Stimulated activated naive CD8-positive, alpha-beta T cell treated with anti-CD3 and anti-CD28 coated beads, Interleukin-15, Interleukin-2, amounts not matched to agents 100 ng/mL and 50 ng/mL, for 24 hours (primary cell): Measurements from ENCODE around the gene CASTOR1.
"Not testable (repeated sequence)": the region's sequence is repeated elsewhere in the genome, so short reads cannot be mapped to it uniquely, and the experiment has no call there.

Experiments
- H3K27ac Mint-ChIP-seq: one replicate; pipeline ENCODE4 v1.8.0; 2021; ENCODE audit warnings: mild to moderate bottlenecking, mixed read lengths
- H3K27me3 Mint-ChIP-seq: one replicate; pipeline ENCODE4 v1.8.0; 2021; ENCODE audit warnings: mixed read lengths
- H3K36me3 Mint-ChIP-seq: one replicate; pipeline ENCODE4 v1.8.0; 2021; ENCODE audit warnings: low read depth, mixed read lengths
- H3K4me1 Mint-ChIP-seq: one replicate; pipeline ENCODE4 v1.8.0; 2021; ENCODE audit warnings: low read depth, mixed read lengths
- H3K4me3 Mint-ChIP-seq: one replicate; pipeline ENCODE4 v1.8.0; 2021; ENCODE audit warnings: mild to moderate bottlenecking, mixed read lengths
- H3K9me3 Mint-ChIP-seq: one replicate; pipeline ENCODE4 v1.8.0; 2021; ENCODE audit warnings: mixed read lengths

CASTOR1 gene

DNA sequence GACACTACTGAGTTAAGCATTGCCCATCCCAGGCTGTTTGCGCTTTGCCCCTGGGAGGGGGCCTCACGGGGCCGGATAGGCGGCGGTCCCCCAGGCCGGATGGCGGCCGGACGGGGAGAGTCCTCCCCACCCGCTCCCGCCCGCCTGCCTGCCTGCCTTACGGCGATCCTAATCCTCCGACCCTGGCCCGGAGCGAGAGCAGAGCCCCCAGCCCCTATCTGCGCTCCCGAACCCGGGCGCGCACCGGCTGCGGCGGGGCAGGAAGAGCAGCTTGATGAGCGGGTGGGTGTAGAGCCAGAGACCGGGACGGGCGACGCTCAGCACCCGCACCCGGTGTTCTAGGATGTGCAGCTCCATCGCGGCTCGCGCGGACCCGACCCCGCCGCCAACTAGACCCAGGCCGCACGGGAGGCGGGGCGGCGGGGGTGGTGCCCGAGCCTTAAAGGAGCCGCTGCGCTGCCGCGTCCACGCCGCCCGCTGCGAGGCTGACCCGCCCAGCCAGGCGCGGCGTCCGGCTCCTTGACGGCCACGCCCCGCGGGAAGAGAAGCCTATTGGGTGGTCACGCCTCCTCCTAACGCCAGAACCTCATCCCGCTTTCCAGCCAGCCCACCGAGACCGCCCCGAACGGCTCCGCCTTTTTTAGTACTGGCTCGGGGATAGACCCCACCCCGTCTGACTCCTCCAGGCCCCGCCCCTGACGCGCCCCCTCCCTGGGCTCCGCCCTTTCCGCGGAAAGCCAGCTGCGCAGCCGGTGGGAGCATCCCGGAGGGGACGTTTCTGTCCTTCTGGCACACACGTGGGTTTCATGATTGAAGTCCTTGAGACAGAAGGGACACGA lies at the start of gene CASTOR1:
Gene CASTOR1, minus strand, starts transcription at position 365 of the 839 bp plus-strand sequence. Its CDS starts 8 bp downstream, at position 357.
- Mint-ChIP-seq H3K9me3 (no peaks in the 10 kb centered on the region), H3K36me3 (peaks cover 9% of the 10 kb centered on the region), H3K27me3 (no peaks in the 10 kb centered on the region), H3K27ac (peak within 1 kb of the TSS; percentile 28), H3K4me1 (peaks cover 13% of the 10 kb centered on the region), H3K4me3 (peak within 1 kb of the TSS; percentile 76)

DNA sequence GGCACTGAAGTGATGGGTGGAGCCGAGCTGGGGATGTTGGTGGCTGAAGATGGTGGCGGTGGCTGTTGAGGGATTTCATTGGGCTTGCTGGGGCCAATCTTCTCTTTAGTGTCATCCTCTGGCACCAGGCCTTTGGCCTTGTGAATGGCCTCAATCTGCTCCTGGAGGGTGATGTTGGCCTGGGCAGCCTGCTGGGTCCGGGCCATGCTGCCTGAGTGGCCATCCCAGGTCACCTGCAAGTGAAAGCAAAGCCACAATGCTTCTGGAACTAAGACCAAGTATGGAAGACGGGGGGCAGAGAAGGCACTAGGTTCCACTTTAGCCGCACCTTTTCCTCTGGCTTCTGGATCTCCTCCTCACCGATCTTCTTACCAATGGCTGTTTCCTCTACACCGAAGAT lies 49.5 kb upstream of the CASTOR1 start:
- Mint-ChIP-seq H3K9me3 (no peaks in the 10 kb centered on the region), H3K27me3 (no peaks in the 10 kb centered on the region), H3K4me3 (no peak overlapping the region), H3K27ac (no peak overlapping the region), H3K4me1 (peaks cover 18% of the 10 kb centered on the region), H3K36me3 (peaks cover 86% of the 10 kb centered on the region)

DNA sequence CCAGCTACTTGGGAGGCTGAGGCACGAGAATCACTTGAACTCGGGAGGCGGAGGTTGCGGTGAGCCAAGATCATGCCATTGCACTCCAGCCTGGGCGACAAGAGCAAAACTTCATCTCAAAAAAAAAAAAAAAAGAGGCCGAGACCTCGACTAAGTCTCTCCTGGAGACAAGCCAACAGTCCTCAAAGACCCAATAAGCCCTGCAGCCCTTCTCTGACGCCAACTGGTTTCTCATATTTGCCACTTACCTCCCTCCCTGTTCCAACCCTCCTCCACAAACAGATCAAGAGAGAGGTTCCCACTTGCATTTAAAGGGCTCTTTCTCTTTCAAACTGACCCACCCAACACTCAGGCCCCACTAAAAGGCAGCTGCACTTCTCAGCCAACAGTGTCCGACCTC lies 49.0 kb upstream of the CASTOR1 start:
- Mint-ChIP-seq H3K36me3 (peaks cover 86% of the 10 kb centered on the region), H3K4me1 (peaks cover 22% of the 10 kb centered on the region)
- H3K27ac Mint-ChIP-seq, H3K27me3 Mint-ChIP-seq, H3K9me3 Mint-ChIP-seq, H3K4me3 Mint-ChIP-seq: not testable (repeated sequence)

DNA sequence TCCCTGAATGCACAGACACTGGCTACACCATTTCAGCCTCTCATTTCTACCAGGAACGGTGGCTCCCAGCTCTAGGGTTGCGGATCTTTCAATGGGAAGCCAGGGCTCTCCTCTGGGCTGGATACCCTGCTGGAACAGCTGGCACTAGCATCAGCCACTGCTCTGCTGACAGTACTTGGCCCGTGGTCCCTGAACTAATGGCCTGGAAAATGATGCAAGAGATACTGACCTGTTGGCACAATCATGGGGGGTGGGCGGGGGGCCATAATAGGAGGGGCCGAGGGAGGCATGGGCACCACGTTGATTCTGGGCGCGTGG lies 48.1 kb upstream of the CASTOR1 start:
- H3K4me3 Mint-ChIP-seq, result no peak overlapping the region
- peaks cover 86% of the 10 kb centered on the region for H3K36me3 Mint-ChIP-seq
- H3K27me3 Mint-ChIP-seq, result no peaks in the 10 kb centered on the region
- peaks cover 22% of the 10 kb centered on the region for H3K4me1 Mint-ChIP-seq
- no peaks in the 10 kb centered on the region for H3K9me3 Mint-ChIP-seq
- no peak overlapping the region for H3K27ac Mint-ChIP-seq

DNA sequence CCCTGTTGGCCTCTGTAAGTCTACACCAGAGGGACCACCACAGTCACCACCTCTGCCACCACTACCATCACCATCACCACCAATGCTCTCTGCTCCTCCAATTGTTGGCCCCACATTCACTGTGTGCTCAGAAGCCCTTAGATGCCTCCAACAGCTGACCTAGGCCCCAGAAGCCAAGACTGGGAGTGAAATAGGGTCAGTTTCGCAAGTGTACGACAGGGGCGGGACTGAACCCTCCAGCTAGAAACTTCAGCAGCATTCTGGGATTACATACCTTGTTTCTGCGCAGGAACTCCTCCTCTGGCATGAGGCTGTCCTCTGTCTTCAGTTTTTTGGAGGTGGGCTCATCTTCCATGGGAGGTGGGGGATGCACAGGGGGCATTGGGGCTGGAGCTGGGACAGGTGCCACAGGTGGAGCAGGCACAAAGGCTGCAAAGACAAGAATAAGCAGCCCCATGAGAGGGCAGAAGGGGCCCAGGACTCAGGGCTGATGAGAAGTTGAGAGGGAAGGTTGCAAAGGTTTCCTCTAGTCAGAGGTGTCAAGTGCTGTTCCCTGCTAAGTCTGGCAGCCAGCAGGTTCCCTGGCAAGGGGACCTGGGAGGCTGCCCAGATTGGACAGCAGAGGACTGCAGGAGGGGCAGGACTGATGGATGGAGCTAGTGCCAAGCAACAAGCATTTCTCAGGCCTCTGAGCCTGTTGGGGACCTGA lies 47.6 kb upstream of the CASTOR1 start:
- Mint-ChIP-seq H3K27ac (no peak overlapping the region), H3K27me3 (no peaks in the 10 kb centered on the region)

DNA sequence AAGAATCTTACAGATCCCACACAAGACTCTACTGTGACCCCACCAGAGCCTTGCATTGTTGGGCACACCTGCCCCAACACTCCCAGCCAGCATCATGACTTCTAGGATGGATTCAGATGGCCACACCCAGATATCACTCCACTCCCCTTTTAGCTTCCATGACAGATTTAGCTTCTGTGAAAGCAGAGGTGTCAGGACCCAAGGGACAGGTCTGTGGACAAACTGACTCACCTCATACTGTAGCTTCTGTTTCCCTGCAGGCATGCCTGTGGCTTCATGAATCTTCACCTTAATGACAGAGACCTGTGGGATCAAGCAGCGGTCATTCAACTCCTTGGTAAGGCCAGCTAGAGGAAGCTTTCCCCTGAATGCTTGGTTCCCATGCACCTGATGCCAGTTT lies 45.9 kb upstream of the CASTOR1 start:
- peak overlapping the region; percentile 26 for H3K27ac Mint-ChIP-seq
- H3K4me1 Mint-ChIP-seq, result peaks cover 22% of the 10 kb centered on the region
- H3K4me3 Mint-ChIP-seq, result no peak overlapping the region
- peaks cover 83% of the 10 kb centered on the region for H3K36me3 Mint-ChIP-seq
- no peaks in the 10 kb centered on the region for H3K27me3 Mint-ChIP-seq
- no peaks in the 10 kb centered on the region for H3K9me3 Mint-ChIP-seq

More for the DNA sequence above, 47.6 kb upstream of the CASTOR1 start:
- Mint-ChIP-seq H3K9me3 (no peaks in the 10 kb centered on the region), H3K4me3 (no peak overlapping the region), H3K4me1 (peaks cover 22% of the 10 kb centered on the region), H3K36me3 (peaks cover 86% of the 10 kb centered on the region)

DNA sequence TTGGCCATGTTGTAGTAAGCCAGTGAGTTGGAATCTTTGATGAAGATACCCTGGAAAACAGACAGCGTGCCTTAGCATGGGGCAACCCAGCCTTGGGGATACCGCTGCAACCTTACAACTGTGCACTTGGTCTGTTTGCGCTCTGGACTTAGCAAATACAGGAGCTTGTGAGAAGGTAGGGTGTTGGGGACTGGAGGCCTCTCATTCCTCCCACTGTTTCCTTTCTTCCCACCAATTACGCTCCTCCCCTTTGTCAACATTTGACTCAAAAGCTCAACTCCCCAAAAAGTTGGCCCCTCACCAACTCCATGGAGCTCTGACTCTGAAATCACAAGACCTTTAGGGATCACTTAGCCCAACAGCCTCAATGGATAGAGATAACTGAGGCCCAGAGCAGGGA lies 45.3 kb upstream of the CASTOR1 start:
- Mint-ChIP-seq H3K4me1 (peaks cover 22% of the 10 kb centered on the region), H3K27ac (peak overlapping the region; percentile 26), H3K36me3 (peaks cover 77% of the 10 kb centered on the region), H3K4me3 (no peak overlapping the region), H3K27me3 (no peaks in the 10 kb centered on the region), H3K9me3 (no peaks in the 10 kb centered on the region)

DNA sequence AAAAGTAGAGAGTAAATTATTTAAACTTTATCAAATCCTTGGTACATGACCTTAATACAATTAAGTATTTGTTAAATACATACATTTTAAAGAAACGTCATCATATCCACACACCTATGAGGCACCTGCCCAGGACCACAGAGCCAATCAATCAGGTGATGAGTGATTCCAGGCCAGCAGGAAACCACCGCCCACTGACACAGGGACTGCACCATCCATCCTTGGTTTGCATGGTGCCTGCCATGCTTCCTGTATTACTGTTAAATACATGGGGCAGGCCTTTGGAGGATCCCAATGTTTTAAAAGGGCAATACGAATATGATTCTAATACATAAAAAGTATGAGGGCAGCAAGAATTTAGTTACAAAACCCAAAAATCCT lies 44.4 kb upstream of the CASTOR1 start:
- Mint-ChIP-seq H3K27me3 (no peaks in the 10 kb centered on the region), H3K36me3 (peaks cover 68% of the 10 kb centered on the region), H3K4me1 (peaks cover 22% of the 10 kb centered on the region), H3K27ac (peak overlapping the region; percentile 17), H3K9me3 (no peaks in the 10 kb centered on the region), H3K4me3 (no peak overlapping the region)

DNA sequence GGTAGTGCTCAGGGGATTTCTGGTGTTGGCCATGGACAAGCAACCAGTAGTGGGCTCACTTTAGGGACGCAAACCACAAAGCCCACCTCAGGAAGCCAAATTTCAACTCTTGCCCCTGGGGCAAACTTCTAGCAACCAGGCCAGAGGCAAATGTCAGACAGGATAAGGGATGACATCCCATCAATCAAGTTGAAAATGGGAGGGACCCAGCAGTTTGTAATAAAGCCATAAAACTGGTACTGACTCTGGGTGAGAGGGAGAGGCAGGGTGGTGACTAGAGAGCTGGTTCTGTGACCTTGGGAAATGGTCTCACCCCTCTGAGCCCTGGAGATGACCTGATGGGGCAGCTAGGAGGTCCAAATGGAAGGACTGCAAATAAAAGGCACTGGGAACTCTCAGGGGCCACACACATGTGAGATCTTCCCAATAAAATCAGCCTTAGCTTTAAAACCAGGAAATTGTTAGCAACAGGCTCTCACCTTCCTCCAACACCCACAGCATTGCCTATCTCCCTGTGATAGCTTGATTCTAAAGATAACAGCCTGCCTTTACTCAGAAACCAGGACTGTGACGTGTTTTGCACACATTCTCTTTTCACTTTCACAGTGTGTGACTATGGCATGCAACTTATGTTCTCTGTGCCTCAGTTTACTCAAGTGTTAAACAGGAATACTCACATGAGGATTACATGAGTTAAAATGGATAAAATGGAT lies 43.8 kb upstream of the CASTOR1 start:
- H3K36me3 Mint-ChIP-seq, result peaks cover 63% of the 10 kb centered on the region
- H3K27ac Mint-ChIP-seq, result peak overlapping the region; percentile 41
- H3K9me3 Mint-ChIP-seq, result no peaks in the 10 kb centered on the region
- no peaks in the 10 kb centered on the region for H3K27me3 Mint-ChIP-seq
- H3K4me3 Mint-ChIP-seq, result no peak overlapping the region
- H3K4me1 Mint-ChIP-seq, result peaks cover 22% of the 10 kb centered on the region

DNA sequence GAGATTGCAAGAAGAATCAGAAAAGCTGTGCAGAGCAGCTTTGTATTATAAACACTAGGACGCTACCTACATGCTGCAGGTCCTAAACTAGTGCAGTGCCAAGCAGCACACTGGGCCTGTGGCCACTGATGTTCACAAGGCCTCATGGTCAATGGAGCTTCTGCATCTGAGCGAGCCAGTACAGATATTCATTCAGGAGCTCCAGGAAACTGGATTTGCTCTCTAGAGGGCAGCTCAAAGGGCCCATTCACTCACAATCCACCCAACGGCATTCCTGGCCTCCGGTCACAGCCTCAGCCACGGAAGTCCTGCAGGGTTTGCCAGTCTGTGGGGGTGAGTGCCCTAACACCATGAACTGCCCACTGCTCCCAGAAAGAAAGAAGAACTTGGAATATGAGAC lies 43.2 kb upstream of the CASTOR1 start:
- Mint-ChIP-seq H3K9me3 (no peaks in the 10 kb centered on the region), H3K27me3 (no peaks in the 10 kb centered on the region), H3K27ac (no peak overlapping the region), H3K4me3 (no peak overlapping the region), H3K36me3 (peaks cover 57% of the 10 kb centered on the region), H3K4me1 (peaks cover 26% of the 10 kb centered on the region)

DNA sequence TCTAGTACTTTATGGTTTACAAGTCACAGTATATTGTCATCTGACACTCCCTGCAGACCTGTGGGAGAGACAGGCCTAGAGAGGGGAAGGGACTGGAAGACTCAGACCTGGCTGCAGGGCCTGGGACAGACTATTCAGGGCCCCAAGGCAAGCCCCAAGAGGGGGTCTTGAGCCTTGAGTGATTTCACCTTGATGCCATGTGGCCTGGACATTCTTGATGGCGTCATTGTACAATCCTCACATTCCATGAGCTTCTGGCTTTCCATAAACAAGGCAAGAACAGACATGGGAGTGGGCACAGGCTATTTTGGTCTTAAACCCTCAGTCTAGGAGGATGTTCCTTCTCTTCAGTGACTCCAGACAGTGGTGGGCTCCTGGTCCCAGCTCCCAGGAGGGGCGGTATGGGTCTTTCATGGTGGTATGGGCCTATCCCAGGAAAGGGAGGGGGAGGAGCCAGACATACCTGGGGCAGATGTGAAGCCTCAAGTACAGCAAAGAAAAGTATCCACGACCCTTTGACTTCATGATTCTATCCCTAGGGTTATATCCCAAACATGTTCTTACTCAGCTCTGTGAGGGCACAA lies 39.3 kb upstream of the CASTOR1 start:
- no peak overlapping the region for H3K27ac Mint-ChIP-seq
- peaks cover 33% of the 10 kb centered on the region for H3K4me1 Mint-ChIP-seq
- H3K27me3 Mint-ChIP-seq, result no peaks in the 10 kb centered on the region
- H3K4me3 Mint-ChIP-seq, result no peak overlapping the region
- no peaks in the 10 kb centered on the region for H3K9me3 Mint-ChIP-seq
- peaks cover 29% of the 10 kb centered on the region for H3K36me3 Mint-ChIP-seq

DNA sequence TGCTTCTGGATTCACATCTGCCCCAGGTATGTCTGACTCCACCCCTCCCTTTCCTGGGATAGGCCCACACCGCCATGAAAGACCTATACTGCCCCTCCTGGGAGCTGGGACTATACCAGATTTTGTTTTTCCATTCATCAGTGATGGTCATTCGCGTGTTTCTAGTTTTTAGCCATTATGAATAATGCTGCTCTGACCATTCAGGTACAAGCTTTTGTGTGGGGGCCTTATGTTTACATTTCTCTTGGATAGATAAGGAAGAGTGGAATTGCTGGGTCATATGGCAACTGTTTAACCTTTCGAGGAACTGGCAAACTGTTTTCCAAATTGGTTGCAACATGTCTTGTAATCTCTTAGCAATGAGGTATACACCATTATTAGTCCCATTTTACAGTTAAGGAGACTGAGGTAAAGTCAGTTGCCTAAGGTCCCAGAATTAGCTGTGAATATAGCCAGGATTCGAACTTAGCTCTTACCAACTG lies 38.6 kb upstream of the CASTOR1 start:
- Mint-ChIP-seq H3K36me3 (peaks cover 28% of the 10 kb centered on the region), H3K27me3 (no peaks in the 10 kb centered on the region), H3K9me3 (no peaks in the 10 kb centered on the region), H3K4me1 (peaks cover 38% of the 10 kb centered on the region), H3K27ac (peak overlapping the region; percentile 88), H3K4me3 (peak overlapping the region; percentile 82)

DNA sequence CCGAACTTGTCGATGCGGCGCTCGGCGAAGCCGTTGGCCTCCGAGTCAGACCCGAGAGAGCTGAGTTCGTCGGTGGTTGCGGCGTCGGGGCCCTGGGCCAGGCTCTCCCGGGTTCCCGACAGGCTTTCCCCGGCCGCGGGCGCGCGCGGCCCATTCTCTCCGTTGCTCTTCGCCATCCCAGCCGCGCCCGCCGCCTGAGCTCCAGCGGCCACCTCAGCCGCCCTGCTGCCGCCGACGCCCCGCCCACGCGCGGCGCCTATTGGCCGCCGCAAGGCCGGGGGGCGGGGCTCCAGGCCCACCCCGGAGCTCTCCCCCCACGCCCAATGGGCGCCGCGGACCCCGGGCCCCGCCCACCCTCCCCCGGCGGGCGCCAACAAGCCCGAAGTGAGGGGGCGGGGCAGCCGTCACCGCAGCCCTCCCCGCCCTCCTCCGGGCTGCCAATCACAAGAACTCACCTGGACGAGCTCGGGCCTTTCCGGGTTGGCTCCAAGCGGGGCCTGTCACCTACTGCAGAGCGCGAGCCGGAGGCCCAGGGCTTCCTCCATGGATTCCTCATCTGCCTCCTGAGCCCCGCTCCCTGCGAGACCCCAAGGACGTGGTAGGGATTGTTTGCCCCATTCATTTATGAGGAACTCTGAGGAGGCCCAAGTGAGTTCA lies 37.5 kb upstream of the CASTOR1 start, which contains the start of gene TBC1D10A:
Gene TBC1D10A, minus strand, starts transcription at position 236 of the 657 bp plus-strand sequence. Its CDS starts 60 bp downstream, at position 176.
- peaks cover 18% of the 10 kb centered on the region for H3K36me3 Mint-ChIP-seq
- peaks cover 43% of the 10 kb centered on the region for H3K4me1 Mint-ChIP-seq
- no peaks in the 10 kb centered on the region for H3K27me3 Mint-ChIP-seq
- no peaks in the 10 kb centered on the region for H3K9me3 Mint-ChIP-seq
- H3K4me3 Mint-ChIP-seq, result peak within 1 kb of the TSS; percentile 84
- peak within 1 kb of the TSS; percentile 88 for H3K27ac Mint-ChIP-seq

DNA sequence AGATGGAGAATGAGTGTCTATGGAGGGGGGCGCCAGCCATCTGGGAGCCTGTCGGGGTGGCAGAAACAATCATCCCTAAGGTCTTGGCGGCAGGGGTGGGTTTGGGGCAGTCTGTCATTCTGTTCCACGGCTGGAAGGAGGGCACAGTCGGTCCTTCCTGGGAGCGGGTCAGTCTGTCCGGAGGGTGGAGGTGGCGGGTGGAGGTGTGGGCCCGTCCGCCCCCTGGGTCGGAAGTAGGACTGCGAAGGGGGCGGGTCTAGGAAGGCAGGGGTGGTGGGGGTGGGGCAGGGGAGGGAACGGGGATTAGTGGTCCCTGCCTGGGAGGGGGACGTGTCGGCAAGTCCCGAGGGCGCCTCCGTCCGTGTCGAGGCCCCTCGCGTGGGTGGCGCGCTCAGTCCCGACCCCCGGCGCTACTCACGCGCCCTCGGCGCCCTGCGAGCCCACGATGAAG lies 37.0 kb upstream of the CASTOR1 start:
- no peaks in the 10 kb centered on the region for H3K9me3 Mint-ChIP-seq
- peaks cover 18% of the 10 kb centered on the region for H3K36me3 Mint-ChIP-seq
- no peaks in the 10 kb centered on the region for H3K27me3 Mint-ChIP-seq
- peak overlapping the region; percentile 87 for H3K27ac Mint-ChIP-seq
- peaks cover 48% of the 10 kb centered on the region for H3K4me1 Mint-ChIP-seq
- H3K4me3 Mint-ChIP-seq, result peak overlapping the region; percentile 84
